ENCODE results near the gene CAP1. TPM values are rescaled to one million over a fixed set of nuclear protein-coding genes. Genes with fewer than 3 reads are reported as not detected.

CAP1 gene
- polyA plus RNA-seq, 1 donor from 2014 or later, result 162 TPM

- TF ChIP-seq, protein P1, sequence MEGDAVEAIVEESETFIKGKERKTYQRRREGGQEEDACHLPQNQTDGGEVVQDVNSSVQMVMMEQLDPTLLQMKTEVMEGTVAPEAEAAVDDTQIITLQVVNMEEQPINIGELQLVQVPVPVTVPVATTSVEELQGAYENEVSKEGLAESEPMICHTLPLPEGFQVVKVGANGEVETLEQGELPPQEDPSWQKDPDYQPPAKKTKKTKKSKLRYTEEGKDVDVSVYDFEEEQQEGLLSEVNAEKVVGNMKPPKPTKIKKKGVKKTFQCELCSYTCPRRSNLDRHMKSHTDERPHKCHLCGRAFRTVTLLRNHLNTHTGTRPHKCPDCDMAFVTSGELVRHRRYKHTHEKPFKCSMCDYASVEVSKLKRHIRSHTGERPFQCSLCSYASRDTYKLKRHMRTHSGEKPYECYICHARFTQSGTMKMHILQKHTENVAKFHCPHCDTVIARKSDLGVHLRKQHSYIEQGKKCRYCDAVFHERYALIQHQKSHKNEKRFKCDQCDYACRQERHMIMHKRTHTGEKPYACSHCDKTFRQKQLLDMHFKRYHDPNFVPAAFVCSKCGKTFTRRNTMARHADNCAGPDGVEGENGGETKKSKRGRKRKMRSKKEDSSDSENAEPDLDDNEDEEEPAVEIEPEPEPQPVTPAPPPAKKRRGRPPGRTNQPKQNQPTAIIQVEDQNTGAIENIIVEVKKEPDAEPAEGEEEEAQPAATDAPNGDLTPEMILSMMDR (IDR thresholded peaks at IDR 0.05; ENCODE audit: poor library complexity, severe bottlenecking), result no peak
Observed at GRCh38 chr1:39996396-39997004, 44.0 kb upstream of the CAP1 start.

DNA sequence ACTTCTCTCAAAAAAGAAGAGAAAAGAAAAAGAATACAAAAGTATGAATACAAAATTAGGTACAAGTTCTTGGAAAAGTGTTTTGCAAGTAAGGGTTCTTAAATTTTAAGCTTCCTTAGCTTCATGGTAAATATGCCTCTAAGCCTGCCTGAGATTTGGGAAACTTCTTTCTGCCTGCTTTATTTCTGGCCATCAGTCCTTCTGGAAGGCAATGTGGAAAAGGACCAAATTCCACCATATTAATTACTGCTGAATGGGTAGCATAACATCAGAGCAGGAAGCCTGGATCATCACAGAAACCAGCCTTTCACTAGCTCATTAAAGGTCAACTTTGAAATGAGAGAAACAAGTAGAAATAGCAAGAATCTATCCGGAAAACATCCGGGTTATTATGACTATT lies 39.1 kb upstream of the CAP1 start:
- no peaks in the 10 kb centered on the region for H3K9me2 ChIP-seq (ENCODE audit: insufficient read depth, low read length)
- TF ChIP-seq EZH2 (IDR thresholded peaks at IDR 0.05; ENCODE audit: borderline replicate concordance, insufficient read depth, low read length, poor library complexity, severe bottlenecking), result no peak
- TF ChIP-seq TAF1 (IDR thresholded peaks at IDR 0.05; ENCODE audit: low read depth), result no peak
- no peak for TF ChIP-seq MXI1 (conservative IDR thresholded peaks at IDR 0.05; ENCODE audit: poor library complexity, severe bottlenecking)
- TF ChIP-seq, protein P2, sequence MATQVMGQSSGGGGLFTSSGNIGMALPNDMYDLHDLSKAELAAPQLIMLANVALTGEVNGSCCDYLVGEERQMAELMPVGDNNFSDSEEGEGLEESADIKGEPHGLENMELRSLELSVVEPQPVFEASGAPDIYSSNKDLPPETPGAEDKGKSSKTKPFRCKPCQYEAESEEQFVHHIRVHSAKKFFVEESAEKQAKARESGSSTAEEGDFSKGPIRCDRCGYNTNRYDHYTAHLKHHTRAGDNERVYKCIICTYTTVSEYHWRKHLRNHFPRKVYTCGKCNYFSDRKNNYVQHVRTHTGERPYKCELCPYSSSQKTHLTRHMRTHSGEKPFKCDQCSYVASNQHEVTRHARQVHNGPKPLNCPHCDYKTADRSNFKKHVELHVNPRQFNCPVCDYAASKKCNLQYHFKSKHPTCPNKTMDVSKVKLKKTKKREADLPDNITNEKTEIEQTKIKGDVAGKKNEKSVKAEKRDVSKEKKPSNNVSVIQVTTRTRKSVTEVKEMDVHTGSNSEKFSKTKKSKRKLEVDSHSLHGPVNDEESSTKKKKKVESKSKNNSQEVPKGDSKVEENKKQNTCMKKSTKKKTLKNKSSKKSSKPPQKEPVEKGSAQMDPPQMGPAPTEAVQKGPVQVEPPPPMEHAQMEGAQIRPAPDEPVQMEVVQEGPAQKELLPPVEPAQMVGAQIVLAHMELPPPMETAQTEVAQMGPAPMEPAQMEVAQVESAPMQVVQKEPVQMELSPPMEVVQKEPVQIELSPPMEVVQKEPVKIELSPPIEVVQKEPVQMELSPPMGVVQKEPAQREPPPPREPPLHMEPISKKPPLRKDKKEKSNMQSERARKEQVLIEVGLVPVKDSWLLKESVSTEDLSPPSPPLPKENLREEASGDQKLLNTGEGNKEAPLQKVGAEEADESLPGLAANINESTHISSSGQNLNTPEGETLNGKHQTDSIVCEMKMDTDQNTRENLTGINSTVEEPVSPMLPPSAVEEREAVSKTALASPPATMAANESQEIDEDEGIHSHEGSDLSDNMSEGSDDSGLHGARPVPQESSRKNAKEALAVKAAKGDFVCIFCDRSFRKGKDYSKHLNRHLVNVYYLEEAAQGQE (IDR thresholded peaks at IDR 0.05; ENCODE audit: borderline replicate concordance), result no peak
- TF ChIP-seq RAD21 (conservative IDR thresholded peaks at IDR 0.05), result no peak
- TF ChIP-seq, protein P1 (IDR thresholded peaks at IDR 0.05; ENCODE audit: poor library complexity, severe bottlenecking), result no peak
- TF ChIP-seq POLR2AphosphoS5 (IDR thresholded peaks at IDR 0.05), result no peak
- no peak for TF ChIP-seq SMC3 (conservative IDR thresholded peaks at IDR 0.05; ENCODE audit: poor library complexity)
- no peak for TF ChIP-seq EP300 (conservative IDR thresholded peaks at IDR 0.05; ENCODE audit: poor library complexity, severe bottlenecking)

More at GRCh38 chr1:39996396-39997004, 44.0 kb upstream of the CAP1 start:
- H3K27me3 ChIP-seq (ENCODE audit: insufficient read depth, low read depth, low read length), result no peaks in the 10 kb centered on the region
- H4K20me1 ChIP-seq (ENCODE audit: insufficient read depth), result no peaks in the 10 kb centered on the region
- H3F3A ChIP-seq (ENCODE audit: insufficient read depth, low read length, poor library complexity, severe bottlenecking), result no peaks in the 10 kb centered on the region
- no peaks in the 10 kb centered on the region for H3K79me2 ChIP-seq (replicated peaks; ENCODE audit: insufficient read depth, low read length)
- no peak overlapping the region for H3K9ac ChIP-seq (ENCODE audit: low read length)
- H3K4me3 ChIP-seq (ENCODE audit: low read length), result no peak overlapping the region
- no peaks in the 10 kb centered on the region for H3K9me3 ChIP-seq (ENCODE audit: low read length)
- H2AFZ ChIP-seq (ENCODE audit: low read depth, low read length), result no peak overlapping the region
- no peaks in the 10 kb centered on the region for H3K36me3 ChIP-seq (ENCODE audit: insufficient read depth, low read length)
- no peaks in the 10 kb centered on the region for H3K9me2 ChIP-seq (ENCODE audit: insufficient read depth, low read length)
- no peak overlapping the region for H3K27ac ChIP-seq (ENCODE audit: low read length)
- H3K4me2 ChIP-seq (ENCODE audit: low read length), result no peak overlapping the region

More for the DNA sequence above, 39.1 kb upstream of the CAP1 start:
- Histone ChIP-seq H3K9ac (ENCODE audit: low read length) (no peak overlapping the region), H3K4me3 (ENCODE audit: low read length) (no peak overlapping the region), H3K9me3 (ENCODE audit: low read length) (no peaks in the 10 kb centered on the region), H3K27ac (ENCODE audit: low read length) (no peak overlapping the region), H3K79me2 (replicated peaks; ENCODE audit: insufficient read depth, low read length) (no peaks in the 10 kb centered on the region), H3F3A (ENCODE audit: insufficient read depth, low read length, poor library complexity, severe bottlenecking) (no peaks in the 10 kb centered on the region), H3K27me3 (ENCODE audit: insufficient read depth, low read depth, low read length) (no peaks in the 10 kb centered on the region), H3K36me3 (ENCODE audit: insufficient read depth, low read length) (no peaks in the 10 kb centered on the region), H2AFZ (ENCODE audit: low read depth, low read length) (no peak overlapping the region), H3K4me2 (ENCODE audit: low read length) (no peak overlapping the region), H4K20me1 (ENCODE audit: insufficient read depth) (no peaks in the 10 kb centered on the region)

Measured in neural cell (in vitro differentiated cells).